ENCODE results near the gene ZBTB46. TPM values are rescaled to one million over a fixed set of nuclear protein-coding genes. Genes with fewer than 3 reads are reported as not detected.

ZBTB46 gene
- total RNA-seq, 1 experiment from 2014 or later, result 27.1 TPM

- Histone ChIP-seq H2BK12ac (ENCODE audit: insufficient read length, low read depth, low read length) (no peak overlapping the region), H4K20me1 (ENCODE audit: control insufficient read depth, insufficient read depth, insufficient read length) (no peaks in the 10 kb centered on the region), H2BK15ac (ENCODE audit: low read depth, low read length) (no peak overlapping the region), H2BK120ac (ENCODE audit: low read depth, low read length, poor library complexity, severe bottlenecking) (no peak overlapping the region), H3K79me2 (ENCODE audit: insufficient read depth, low read length) (no peaks in the 10 kb centered on the region), H3K4me1 (ENCODE audit: insufficient read depth, low read length) (no peaks in the 10 kb centered on the region), H3K79me1 (ENCODE audit: insufficient read depth, low read depth, low read length, poor library complexity, severe bottlenecking) (no peaks in the 10 kb centered on the region), H3K4ac (ENCODE audit: low read depth, low read length) (no peak overlapping the region), H3K18ac (ENCODE audit: insufficient read length, low read depth, low read length) (no peak overlapping the region), H3K27ac (ENCODE audit: insufficient read length, low read depth, low read length) (no peak overlapping the region), H3T11ph (ENCODE audit: low read length) (no peak overlapping the region), H4K91ac (ENCODE audit: insufficient read length, low read depth, low read length) (no peak overlapping the region), H3K56ac (ENCODE audit: insufficient read length, low read depth, low read length) (no peak overlapping the region), H4K5ac (ENCODE audit: insufficient read length, low read depth, low read length) (no peak overlapping the region), H4K8ac (replicated peaks; ENCODE audit: insufficient read length, low read depth, low read length) (no peak overlapping the region), H3K4me2 (ENCODE audit: insufficient read depth, insufficient read length, low read length) (no peak overlapping the region), H2BK20ac (ENCODE audit: low read depth, low read length, poor library complexity, severe bottlenecking) (no peak overlapping the region), H2AFZ (ENCODE audit: low read length) (no peak overlapping the region), H3K14ac (ENCODE audit: insufficient read depth, low read length) (no peak overlapping the region), H3K9me3 (ENCODE audit: control insufficient read depth, low read depth, low read length) (no peaks in the 10 kb centered on the region), H2BK5ac (ENCODE audit: insufficient read length, low read length) (no peak overlapping the region), H2AK5ac (ENCODE audit: insufficient read length, low read length) (no peak overlapping the region), H3K23me2 (ENCODE audit: insufficient read length, low read depth, low read length, poor library complexity, severe bottlenecking) (peaks cover 9% of the 10 kb centered on the region), H3K27me3 (ENCODE audit: insufficient read depth, low read length) (no peaks in the 10 kb centered on the region), H3K23ac (ENCODE audit: insufficient read length, low read depth, low read length) (no peak overlapping the region), H3K9ac (ENCODE audit: extremely low read depth, insufficient read length, low read length) (no peak overlapping the region)
- Mint-ChIP-seq H3K36me3 (ENCODE audit: insufficient read depth in 1 of 3, low read depth in 3 of 3) (peaks cover 0 to 14% (median 14%) of the 10 kb centered on the region in 3 experiments; a peak in 4 of 7 replicates), H3K9me3 (no peaks in the 10 kb centered on the region), H3K27me3 (ENCODE audit: low read depth) (no peaks in the 10 kb centered on the region), H3K4me3 (no peak overlapping the region), H3K4me1 (peaks cover 0 to 2% of the 10 kb centered on the region in 2 experiments; a peak in 1 of 4 replicates), H3K27ac (peak overlapping the region in 1 of 3 experiments; percentile 70; a peak in 1 of 7 replicates)
- no peak for DNase-seq
- WGBS (ENCODE audit: extremely low coverage, insufficient read length, low lambda C conversion rate), result no CpG with 5 or more reads among the region's 4 CpGs
- no peak for TF ChIP-seq CTCF (conservative IDR thresholded peaks at IDR 0.05)
These were observed 86.9 kb downstream of the ZBTB46 start for GRCh38 chr20:63744158-63744557.
